Cerebellar nuclear complex (tissue), 1 donor: Measurements from ENCODE around the gene PSMD8.
"Not testable (repeated sequence)": the region's sequence is repeated elsewhere in the genome, so short reads cannot be mapped to it uniquely, and the experiment has no call there.

Experiments
- DNase-seq, 2 experiments: peaks; one replicate each; lab custom pipeline; 2025; lab: John Stamatoyannopoulos, UW

PSMD8 gene

DNA sequence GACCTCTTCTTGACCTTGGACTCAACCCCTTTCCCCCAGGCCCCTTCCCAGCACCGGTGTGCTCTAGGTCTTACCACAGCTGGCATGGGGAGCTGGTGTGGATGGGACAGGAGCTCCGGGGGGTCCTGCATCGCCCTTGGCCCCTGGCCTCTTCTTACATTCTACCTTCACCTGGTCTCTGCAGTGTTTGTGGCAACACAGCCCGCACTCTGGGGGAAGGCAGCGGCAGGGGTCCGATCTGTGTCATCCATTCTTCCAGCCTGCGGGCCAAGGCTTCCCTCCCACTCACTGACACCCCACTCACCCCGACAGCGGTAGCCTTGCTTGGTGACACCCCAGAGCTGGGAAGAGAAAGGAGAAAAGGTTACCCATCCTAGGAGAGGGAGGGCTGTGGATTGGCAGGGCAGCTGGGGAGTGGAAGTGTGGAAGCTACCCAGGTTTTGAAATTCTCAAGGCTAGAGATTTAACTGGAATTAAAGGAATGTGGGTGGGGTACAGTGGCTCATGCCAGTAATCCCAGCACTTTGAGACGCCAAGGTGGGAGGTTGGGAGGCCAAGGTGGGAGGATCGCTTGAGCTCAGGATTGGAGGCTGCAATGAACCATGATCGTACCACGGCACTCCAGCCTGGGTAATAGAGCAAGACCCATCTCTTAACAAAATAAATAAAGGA, 36.8 kb downstream of the PSMD8 start:
- DNase-seq = no peak

DNA sequence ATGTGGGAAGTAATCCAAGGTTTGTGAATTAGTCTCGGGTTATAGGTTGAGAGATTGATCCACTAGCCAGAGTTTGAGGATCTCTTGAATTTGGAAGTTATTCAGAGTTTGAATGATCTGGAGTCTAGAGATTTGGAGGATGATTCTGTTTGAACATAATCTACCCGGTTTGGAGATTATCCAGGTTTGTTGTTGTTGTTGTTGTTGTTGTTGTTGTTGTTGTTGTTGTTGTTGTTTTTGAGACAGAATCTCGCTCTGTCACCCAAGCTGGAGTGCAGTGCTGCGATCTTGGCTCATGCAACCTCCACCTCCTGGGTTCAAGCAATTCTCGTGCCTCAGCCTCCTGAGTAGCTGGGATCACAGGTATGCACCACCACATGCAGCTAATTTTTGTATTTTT, 37.5 kb downstream of the PSMD8 start:
- DNase-seq = not testable (repeated sequence)

DNA sequence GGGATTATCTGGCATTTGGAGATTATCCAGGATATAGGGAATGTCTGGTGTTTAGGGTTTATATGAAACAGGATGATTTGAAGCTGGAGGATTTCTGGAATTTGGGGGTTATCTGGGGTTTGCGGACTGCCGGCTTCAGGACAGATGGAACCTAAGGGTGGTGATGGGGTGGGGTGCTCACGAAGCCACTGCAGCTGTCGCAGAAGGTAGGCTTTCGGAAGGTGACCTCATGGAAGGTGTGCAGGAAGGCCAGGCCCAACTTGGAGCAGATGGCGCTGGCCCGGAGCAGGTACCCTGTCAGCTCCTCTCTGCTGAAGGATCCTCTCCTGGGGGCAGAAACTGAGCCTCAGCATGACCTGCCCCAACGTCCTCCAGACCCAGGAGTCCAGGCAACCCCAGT, 38.1 kb downstream of the PSMD8 start:
- DNase-seq = no peak

DNA sequence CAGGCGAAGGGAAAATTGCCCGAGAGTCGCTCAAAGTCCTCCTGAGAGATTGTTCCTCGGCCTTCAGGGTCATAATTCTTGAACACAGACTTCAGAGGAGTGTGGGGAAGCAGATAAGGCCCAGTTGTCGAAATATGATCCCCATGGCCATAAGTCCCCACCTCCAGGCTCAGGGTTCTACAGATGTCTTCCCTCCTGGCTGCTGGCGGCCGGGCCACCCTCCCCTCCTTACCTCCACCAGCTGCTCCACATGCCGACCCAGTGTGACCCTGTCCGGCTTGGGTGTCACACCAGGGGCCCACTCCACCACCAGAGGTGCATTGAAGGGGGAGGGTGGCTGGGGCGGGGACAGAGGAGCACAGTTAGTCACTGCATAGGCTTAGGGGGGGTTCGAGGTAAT, 38.6 kb downstream of the PSMD8 start:
- no peak for DNase-seq

DNA sequence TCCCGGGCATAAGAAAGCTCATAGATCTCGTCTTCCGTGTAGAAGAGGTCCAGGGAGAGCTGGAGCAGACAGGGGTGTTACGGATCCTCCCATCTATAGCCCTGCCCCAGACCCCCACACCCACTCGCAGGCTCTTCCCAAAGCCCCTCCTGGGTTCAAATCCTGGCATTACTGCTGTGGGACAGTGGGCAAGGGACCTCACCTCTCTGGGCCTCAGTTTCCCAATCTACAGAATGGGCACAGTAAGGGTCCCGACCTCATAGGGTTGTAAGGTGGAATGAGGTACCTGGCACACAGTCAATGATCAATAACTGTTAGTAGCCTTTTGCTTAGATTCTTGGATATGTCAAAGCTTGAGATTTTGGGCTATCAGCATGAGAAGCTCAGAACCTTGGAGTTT, 39.0 kb downstream of the PSMD8 start:
- DNase-seq = no peak

DNA sequence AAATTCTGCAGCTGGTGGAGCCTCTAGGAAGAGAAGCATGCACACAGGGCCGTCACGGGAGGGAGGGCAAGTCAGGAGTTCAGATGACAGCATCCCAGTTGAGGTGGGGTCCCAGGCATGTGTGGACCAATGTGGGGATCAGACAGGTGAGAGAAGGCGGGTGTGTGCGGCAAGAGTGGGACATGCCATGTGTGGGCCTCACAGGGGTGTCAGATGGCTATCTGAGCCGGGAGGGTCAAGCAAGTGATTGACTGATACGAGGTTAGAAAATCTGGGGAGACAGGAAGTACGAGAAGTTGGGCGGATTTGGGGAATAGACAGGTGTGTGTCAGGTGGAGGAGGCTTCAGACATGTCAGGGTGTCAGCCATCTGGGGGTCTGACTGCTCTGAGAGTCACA, 42.8 kb downstream of the PSMD8 start:
- no peak for DNase-seq

DNA sequence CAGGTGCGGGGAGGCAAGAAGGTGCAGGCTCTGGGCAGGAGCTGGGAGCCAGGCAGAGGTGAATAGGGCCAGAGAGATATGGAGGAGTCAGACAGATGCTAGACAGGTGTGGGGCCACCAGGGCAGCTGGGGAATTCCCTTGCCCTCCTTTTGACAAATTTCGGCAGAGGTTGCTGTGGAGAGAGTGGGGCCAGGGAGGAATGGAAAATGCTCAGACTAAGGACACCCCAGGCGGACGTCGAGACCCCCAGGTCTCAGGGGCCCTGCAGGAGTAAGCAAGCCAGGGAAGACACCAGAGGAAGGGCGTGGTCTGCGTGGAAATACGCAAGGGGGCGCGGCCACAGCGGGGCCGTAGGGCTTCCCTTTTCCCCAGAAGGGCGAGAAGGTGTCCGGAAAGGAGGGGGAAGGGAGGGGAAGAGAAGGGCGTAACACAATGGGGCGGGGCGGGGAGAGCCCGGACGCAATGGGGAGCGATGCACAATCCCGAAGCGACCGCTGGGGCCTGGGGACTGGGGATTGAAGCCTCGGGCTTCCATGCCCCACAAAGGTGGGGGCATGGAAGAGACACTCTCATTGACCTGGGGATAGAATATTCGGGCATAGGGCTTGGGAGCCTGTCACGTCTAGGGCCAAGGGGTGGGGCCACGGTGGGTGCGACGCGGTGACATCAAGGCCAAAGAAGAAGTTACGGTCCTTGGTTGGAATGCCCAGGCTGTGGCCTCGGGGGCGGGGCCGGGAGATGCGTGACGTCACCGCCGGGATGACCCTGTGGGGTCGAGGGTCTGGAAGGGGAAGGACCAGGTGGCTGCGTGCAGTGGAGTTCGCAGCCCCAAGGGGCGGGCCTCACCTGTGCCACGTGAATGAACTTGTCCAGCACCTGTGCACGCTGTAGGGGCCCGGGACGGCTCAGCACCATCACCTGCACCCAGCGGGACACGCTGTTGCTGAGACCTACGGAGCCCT, 43.5 kb downstream of the PSMD8 start:
- no peak for DNase-seq

DNA sequence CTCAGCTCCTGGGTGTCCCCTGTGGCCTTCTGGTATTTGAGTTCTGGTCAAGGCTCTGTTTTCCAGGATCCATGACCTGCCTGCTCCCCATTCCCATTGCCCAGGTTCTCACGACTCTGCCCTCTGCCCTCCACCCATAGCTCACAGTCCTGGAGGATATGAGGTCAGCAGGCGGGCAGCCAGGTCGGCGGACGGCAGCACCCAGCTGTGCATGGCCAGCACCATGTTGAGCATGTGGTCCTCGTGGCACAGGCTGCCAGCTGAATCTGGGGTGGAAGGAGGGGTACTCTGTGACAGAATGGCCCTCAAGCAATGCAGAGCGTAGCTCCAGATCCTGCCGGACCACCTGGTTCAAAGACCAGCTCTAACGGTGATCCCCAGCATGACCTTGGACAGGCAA, 46.6 kb downstream of the PSMD8 start:
- DNase-seq = no peak

DNA sequence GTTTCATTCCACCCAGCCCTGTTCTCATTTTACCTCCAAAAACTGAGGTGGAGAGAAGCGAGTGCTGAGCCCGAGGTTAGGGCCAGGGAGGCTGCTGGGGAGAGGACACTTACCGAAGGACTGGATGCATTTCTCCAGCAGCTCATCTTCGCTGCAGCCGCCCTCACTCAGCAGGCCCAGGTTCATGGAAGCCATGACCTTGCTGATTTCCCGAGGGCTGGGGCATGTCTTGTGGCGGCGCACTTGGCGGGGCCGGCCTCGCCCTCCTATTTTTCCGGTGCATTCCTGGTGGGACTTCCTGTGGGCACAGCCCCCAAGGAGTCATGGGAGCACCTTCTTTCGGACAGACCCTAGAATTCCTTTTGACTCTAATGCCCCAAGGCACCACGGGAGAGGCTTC, 47.5 kb downstream of the PSMD8 start:
- DNase-seq = no peak

DNA sequence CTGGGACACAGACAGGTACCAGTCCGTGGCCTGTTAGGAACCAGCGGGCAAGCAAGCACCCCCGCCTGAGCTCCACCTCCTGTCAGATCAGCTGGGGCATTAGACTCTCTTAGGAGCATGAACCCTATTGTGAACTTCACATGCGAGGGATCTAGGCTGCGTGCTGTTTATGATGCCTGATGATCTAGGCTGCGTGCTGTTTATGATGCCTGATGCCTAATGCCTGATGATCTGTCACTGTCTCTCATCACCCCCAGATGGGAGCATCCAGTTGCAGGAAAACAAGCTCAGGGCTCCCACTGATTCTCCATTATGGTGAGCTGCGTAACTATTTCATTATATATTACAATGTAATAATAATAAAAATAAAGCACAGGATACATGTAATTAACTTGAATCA, 48.1 kb downstream of the PSMD8 start:
- DNase-seq = no peak

DNA sequence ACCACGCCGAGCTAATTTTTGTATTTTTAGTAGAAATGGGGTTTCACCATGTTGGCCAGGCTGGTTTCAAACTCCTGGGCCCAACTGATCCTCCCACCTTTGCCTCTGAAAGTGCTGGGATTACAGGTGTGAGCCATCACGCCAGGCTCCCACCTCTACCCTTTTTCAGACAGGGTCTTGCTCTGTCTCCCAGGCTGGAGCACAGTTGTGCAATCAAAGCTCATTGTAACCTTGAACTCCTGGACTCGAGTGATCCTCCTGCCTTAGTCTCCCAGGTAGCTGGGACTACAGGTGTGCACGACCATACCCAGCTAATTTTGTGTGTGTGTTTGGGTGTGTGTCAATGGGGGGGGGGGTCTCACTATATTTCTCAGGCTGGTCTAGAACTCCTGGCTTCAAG, 49.9 kb downstream of the PSMD8 start:
- DNase-seq = no peak

DNA sequence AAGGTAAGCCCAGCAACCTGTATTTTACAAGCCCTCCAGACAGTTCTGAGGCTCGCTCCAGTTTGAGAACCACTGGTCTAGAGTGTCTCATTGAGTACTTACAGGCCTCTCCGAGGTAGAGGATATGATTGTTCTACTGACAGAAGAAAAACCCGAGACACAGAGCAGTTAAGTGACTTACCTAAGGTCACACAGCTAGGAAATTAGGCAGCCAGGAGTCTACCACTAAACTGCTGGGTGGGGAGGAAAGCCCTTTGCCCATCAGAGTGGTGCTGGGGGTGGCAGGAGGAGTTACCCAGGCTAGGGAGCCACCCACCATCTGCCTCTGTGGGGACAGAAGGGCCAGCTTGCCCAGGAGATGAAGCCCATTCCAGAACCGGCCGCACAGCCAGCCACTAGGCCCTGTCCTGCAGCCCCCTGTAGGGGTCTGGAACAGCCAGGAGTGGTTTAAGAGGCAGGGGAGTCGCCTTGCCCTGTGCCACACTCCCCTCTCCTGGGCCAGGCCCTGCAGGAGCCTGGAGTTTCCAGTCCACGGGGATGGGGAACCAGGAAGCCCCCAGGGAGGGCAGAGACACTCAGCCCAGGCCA, 50.9 kb downstream of the PSMD8 start:
- DNase-seq = no peak

DNA sequence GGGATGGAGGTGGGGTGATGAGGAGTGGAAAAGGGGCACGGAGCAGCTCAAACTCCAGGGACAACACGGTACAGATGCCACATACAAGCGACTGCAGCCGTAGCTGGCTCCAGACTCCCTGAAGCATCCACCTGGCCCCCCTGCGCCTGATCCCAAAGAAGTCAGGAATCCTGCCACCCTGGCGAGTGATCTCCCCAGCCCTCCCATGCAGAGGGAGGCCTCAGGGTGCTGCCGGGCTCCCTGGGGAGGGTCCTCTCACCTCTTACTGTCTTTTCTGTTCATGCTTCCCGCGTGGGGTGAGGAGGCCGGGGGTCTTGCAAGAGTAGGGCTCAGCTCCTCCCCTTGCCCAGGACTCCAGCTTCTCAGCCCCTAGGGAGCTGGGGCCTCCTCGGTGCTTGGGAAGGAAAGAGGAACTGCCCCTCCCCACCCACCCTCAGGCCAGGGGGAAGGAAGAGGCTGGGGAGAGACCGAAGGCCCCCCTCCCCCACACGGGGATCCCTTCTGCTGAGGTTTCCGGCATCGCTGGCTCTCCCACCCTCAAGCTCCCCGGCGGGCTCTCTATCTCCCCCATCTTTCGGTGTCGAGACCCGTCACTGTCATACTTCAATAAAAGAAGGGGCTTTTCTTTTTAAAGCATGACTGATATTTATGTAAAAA, 51.6 kb downstream of the PSMD8 start, which contains the start of gene RASGRP4:
Gene RASGRP4 (minus strand): TSS at position 410 of the 657 bp plus-strand sequence. CDS start 128 bp downstream, at position 282.
- DNase-seq = no peak

DNA sequence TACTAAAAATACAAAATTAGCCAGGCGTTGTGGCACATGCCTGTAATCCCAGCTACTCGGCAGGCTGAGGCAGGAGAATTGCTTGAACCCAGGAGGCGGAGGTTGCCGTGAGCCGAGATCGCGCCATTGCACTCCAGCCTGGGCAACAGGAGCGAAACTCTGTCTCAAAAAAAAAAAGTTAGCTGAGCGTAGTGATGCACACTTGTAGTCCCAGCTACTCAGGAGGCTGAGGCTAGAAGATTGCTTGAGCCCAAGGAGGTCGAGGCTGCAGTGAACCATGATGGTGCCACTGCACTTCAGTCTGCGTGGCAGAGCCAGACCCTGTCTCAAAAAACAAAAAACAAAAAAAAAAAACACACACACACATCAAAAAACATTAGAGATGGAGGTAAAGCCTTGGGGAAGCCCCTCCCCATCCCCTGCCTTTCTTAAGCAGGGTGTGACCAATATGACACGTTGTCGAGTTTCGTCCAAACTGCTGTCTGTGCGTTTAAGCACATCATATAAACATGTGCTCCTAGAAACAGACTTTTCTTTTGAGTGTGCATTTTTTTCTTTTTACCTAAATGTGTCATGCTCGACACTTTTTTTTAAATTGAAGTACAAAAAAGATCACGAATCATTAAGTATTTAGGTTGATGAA, 52.8 kb downstream of the PSMD8 start:
- DNase-seq = not testable (repeated sequence)

DNA sequence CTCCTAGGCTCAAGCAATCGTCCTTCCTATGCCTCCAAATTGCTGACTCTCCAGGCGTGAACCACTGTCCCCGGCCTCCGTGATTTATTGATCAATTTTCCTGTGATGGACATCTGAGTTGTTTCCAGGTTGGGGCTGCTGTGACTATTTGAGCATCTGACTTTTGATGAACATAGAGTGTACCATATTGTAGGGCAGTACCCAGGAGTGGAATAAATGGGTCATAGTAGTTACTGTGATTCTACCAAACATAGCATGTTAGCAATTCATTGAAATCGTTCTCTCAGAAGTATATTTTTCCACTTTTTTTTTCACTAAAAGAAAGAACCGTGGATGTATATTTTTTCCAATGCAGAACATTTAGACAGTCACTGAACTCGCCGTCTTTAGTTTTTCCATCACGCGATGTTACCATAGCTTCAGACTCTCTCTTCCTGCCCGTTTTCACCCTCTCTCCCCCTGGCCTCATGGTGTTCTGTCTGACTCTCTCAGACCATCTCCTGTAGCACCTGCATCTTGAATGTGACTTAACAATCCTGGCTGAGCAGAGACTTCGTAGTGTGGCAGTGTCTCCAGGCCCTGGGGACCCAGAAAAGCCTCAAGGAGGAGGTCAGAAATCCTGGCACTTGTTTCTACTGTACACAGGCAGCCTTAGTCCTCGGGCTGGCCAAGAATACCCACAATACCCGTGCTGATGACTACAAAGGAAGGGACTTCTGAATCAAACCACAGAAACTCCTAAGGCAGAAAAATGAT, 54.9 kb downstream of the PSMD8 start:
- no peak for DNase-seq

DNA sequence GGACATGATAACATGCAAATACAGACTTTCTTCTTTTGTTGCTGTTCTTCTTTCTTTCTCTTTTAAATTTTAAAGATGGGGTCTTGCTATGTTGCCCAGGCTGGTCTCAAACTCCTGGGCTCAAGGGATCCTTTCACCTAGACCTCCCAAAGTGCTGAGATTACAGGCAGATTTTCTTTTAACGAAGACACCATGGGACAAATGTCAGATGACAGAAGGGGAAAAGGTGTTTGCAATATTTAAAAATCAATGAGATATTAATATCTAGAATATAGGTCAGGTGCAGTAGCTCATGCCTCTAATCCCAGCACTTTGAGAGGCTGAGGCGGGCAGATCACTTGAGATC, 55.4 kb downstream of the PSMD8 start:
- DNase-seq = no peak

DNA sequence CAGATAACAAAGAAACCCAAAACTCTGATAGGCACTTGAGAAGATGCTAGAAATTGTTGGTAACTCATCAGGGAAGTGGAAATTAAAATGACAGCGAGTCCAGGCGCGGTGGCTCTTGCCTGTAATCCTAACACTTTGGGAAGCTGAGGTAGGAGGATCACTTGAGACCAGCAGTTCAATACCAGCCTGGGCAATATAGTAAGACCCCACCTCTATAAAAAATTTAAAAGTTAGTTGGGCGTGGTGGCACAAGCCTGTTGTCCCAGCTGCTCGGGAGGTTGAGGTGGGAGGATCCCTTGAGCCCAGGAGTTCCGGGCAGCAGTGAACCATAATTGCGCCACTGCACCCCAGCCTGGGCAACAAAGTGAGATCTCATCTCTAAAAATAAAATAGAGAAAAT, 56.6 kb downstream of the PSMD8 start:
- no peak for DNase-seq

DNA sequence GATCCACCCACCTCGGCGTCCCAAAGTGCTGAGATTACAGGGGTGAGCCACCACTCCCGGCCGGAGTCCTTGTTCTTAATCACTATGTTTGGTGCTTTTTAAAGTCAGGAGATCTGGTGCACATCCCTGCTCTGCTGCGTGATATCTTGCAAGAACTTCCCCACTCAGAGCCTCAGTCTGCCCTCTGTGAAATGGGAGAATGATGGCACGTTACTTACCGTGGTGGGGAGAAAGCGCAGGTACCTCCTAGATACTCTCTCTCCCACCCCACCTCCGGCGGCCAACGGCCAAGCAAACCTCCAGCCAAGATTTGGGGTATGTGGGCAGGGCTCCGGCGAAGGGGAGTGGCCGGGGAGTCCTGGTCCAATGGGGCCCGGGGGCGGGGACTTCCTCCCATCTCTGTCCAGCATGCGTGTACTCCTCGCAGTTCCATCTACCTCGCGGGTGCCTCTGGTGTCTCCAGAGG, 58.9 kb downstream of the PSMD8 start, which contains the start of gene RYR1:
Gene RYR1 (plus strand): TSS at position 424 of the 466 bp plus-strand sequence. CDS start 139 bp downstream, outside the sequence.
- no peak for DNase-seq
